SK-N-SH (cell line): ENCODE results near the gene CATSPERZ. TPM values are rescaled to one million over a fixed set of nuclear protein-coding genes. Genes with fewer than 3 reads are reported as not detected.

Source experiments
- CTCF ChIA-PET: fragments of 300-600, 350-600 bp; formaldehyde crosslinking; extraction: SDS; loops from one replicate; lab custom pipeline; 2021; lab: Yijun Ruan, JAX
- POLR2A ChIA-PET: fragments of 350-600 bp; sonication (Branson Sonifier 250); formaldehyde crosslinking; extraction: SDS; loops from one replicate; lab custom pipeline; 2020; ENCODE audit warnings: antibody characterized with exemption, inconsistent platforms; lab: Yijun Ruan, JAX
- DNase-seq: peaks from one replicate; pipeline ENCODE4 v3.0.0; 2012
- H2AFZ ChIP-seq: fragments of 200-600 bp; sonication (generic); 2 replicates; pipeline ENCODE4 v1.8.1; 2016; ENCODE audit warnings: antibody characterized with exemption, mild to moderate bottlenecking, low read depth
- H3F3A ChIP-seq: fragments of 200-600 bp; sonication (generic); replicated peaks from 2 replicates; pipeline ENCODE3; 2016; ENCODE audit warnings: antibody characterized with exemption, mild to moderate bottlenecking; ENCODE audit not compliant: insufficient read depth
- H3K27ac ChIP-seq, 2 experiments: fragments of 200-500 bp in 1 of 2; fragments of 200-600 bp in 1 of 2; sonication (Bioruptor generic) in 1 of 2; sonication (generic), shearing (Covaris generic) in 1 of 2; 2 replicates each; pipeline versions ENCODE4 v1.5.1 to v1.6.1; 2014 to 2016; ENCODE audit warnings: low read depth in 2 of 2, inconsistent platforms in 1 of 2, low read length in 1 of 2, mild to moderate bottlenecking in 1 of 2, mixed read lengths in 1 of 2
- H3K27me3 ChIP-seq: fragments of 200-600 bp; sonication (generic), shearing (Covaris generic); 2 replicates; pipeline ENCODE4 v1.6.1; 2016; ENCODE audit warnings: mixed run types; ENCODE audit not compliant: insufficient read depth
- H3K36me3 ChIP-seq, 2 experiments: fragments of 200-500 bp in 1 of 2; fragments of 200-600 bp in 1 of 2; sonication (Bioruptor generic) in 1 of 2; sonication (generic) in 1 of 2; replicated peaks in 1 of 2; 2 replicates each; pipeline versions ENCODE3 to v1.5.1; 2014 to 2016; ENCODE audit warnings: low read length in 1 of 2, mild to moderate bottlenecking in 1 of 2; ENCODE audit not compliant: insufficient read depth in 2 of 2, control insufficient read depth in 1 of 2
- H3K4me1 ChIP-seq, 2 experiments: fragments of 200-500 bp in 1 of 2; fragments of 200-600 bp in 1 of 2; sonication (Bioruptor generic) in 1 of 2; sonication (generic), shearing (Covaris generic) in 1 of 2; 2 replicates each; pipeline versions ENCODE4 v1.5.1 to v1.6.1; 2014 to 2016; ENCODE audit warnings: low read depth in 1 of 2, low read length in 1 of 2, mixed run types in 1 of 2; ENCODE audit not compliant: insufficient read depth in 2 of 2, control insufficient read depth in 1 of 2
- H3K4me2 ChIP-seq: fragments of 200-600 bp; sonication (generic), shearing (Covaris generic); 2 replicates; pipeline ENCODE4 v1.6.1; 2017; ENCODE audit warnings: mixed run types
- H3K4me3 ChIP-seq, 2 experiments: fragments of 200-500 bp in 1 of 2; fragments of 200-600 bp in 1 of 2; sonication (Bioruptor generic) in 1 of 2; sonication (generic), shearing (Covaris generic) in 1 of 2; 2 replicates each; pipeline versions ENCODE4 v1.5.1 to v1.8.1; 2014 to 2016; ENCODE audit warnings: low read depth in 2 of 2, inconsistent platforms in 1 of 2, low read length in 1 of 2, mild to moderate bottlenecking in 1 of 2, mixed read lengths in 1 of 2, moderate library complexity in 1 of 2
- H3K79me2 ChIP-seq: fragments of 200-600 bp; sonication (generic); 2 replicates; pipeline ENCODE4 v1.8.1; 2017; ENCODE audit warnings: mild to moderate bottlenecking; ENCODE audit not compliant: insufficient read depth
- H3K9ac ChIP-seq: fragments of 200-600 bp; sonication (generic); 2 replicates; pipeline ENCODE4 v1.6.1; 2017; ENCODE audit warnings: mixed run types
- H3K9me2 ChIP-seq: fragments of 200-600 bp; sonication (generic); 2 replicates; pipeline ENCODE4 v1.6.1; 2017; ENCODE audit warnings: mixed run types
- H3K9me3 ChIP-seq: fragments of 200-600 bp; sonication (generic); 2 replicates; pipeline ENCODE4 v1.6.1; 2017; ENCODE audit warnings: mixed run types, mild to moderate bottlenecking, moderate library complexity
- H4K20me1 ChIP-seq: fragments of 200-600 bp; sonication (generic); 2 replicates; pipeline ENCODE4 v1.6.1; 2017; ENCODE audit warnings: mild to moderate bottlenecking, mixed run types; ENCODE audit not compliant: insufficient read depth
- CHD2 ChIP-seq: fragments of 150-350 bp; IDR thresholded peaks from 2 replicates; pipeline ENCODE4 v1.6.1; 2018; ENCODE audit warnings: low read length; ENCODE audit not compliant: partially characterized antibody
- CTCF ChIP-seq: fragments of 200-600 bp; sonication (generic); IDR thresholded peaks from 2 replicates; pipeline ENCODE4 v1.6.1; 2017; ENCODE audit warnings: antibody characterized with exemption, mild to moderate bottlenecking, moderate library complexity
- EP300 ChIP-seq, 2 experiments: IDR thresholded peaks; 2 replicates each; pipeline versions ENCODE4 v1.4.0 to v1.6.1; 2012; ENCODE audit warnings: borderline replicate concordance in 1 of 2, low read depth in 1 of 2, low read length in 1 of 2
- EZH2phosphoT487 ChIP-seq: fragments of 200-600 bp; sonication (generic); IDR thresholded peaks from 2 replicates; pipeline ENCODE4 v1.6.1; 2017; ENCODE audit warnings: low read depth, mixed run types, mild to moderate bottlenecking, antibody characterized with exemption, moderate library complexity, borderline replicate concordance
- FOXJ3 ChIP-seq: sonication (generic); formaldehyde crosslinking; IDR thresholded peaks from 2 replicates; pipeline ENCODE4 v1.5.1; 2020; ENCODE audit warnings: mild to moderate bottlenecking, missing genetic modification reagents
- IRF3 ChIP-seq: fragments of 150-350 bp; IDR thresholded peaks from 2 replicates; pipeline ENCODE4 v1.6.1; 2016; ENCODE audit warnings: mild to moderate bottlenecking, low read depth, low read length
- JUND ChIP-seq: IDR thresholded peaks from 2 replicates; pipeline ENCODE4 v1.4.0; 2012
- MXI1 ChIP-seq: IDR thresholded peaks from 2 replicates; pipeline ENCODE4 v1.6.1; 2012; ENCODE audit warnings: mild to moderate bottlenecking, low read depth, low read length, improper control_type of control experiment
- NRF1 ChIP-seq: IDR thresholded peaks from 2 replicates; pipeline ENCODE4 v1.6.1; 2012; ENCODE audit warnings: low read depth, mild to moderate bottlenecking, low read length
- RXRA ChIP-seq: IDR thresholded peaks from 2 replicates; pipeline ENCODE4 v1.4.0; 2012; ENCODE audit warnings: low read depth, mild to moderate bottlenecking, borderline replicate concordance
- TAF1 ChIP-seq: IDR thresholded peaks from 2 replicates; pipeline ENCODE4 v1.6.1; 2012; ENCODE audit warnings: low read depth, mild to moderate bottlenecking, low read length, moderate library complexity, borderline replicate concordance
- TEAD4 ChIP-seq: IDR thresholded peaks from 2 replicates; pipeline ENCODE4 v1.4.0; 2012; ENCODE audit warnings: mild to moderate bottlenecking, borderline replicate concordance; ENCODE audit not compliant: insufficient read depth
- USF1 ChIP-seq: IDR thresholded peaks from 2 replicates; pipeline ENCODE4 v1.4.0; 2012; ENCODE audit warnings: low read depth, borderline replicate concordance
- YY1 ChIP-seq: IDR thresholded peaks from 2 replicates; pipeline ENCODE4 v1.4.0; 2012; ENCODE audit warnings: low read depth, mild to moderate bottlenecking
- WGBS: methylation state at CpG from one replicate; pipeline ENCODE4 v1.1.6; 2017; ENCODE audit warnings: low lambda C conversion rate; 5-methylcytosine and 5-hydroxymethylcytosine counted together
- polyA plus RNA-seq, 3 experiments: library from polyadenylated mRNA; depleted of rRNA; stranded (reverse); fragments of >200 nt; gene quantifications; 2 replicates each; pipeline ENCODE4 v1.2.3, GENCODE V29; 2012

CATSPERZ gene
- polyA plus RNA-seq, 1 of the 3 experiments (the other 2 are of a cell fraction): 0.54 TPM

GRCh38 chr11:64295760-64296159 lies 4.4 kb upstream of the CATSPERZ start (continued):
- TF ChIP-seq YY1 (no peak), EZH2phosphoT487 (no peak), CTCF (no peak), TAF1 (no peak), JUND (no peak)

- CTCF ChIA-PET: interaction anchor here (1.7 to 1.9 kb wide), 2 partner anchors 11 to 26 kb away, joined by 5 to 12 read pairs; partner anchors contain the start of genes BAD and GPR137
- H3K9me2 ChIP-seq: no peaks in the 10 kb centered on the region
These were observed 3.9 kb upstream of the CATSPERZ start for GRCh38 chr11:64296236-64296635.

GRCh38 chr11:64296830-64297698 lies 3.1 kb upstream of the CATSPERZ start:
- no peaks in the 10 kb centered on the region for H3K9me2 ChIP-seq
- H3K4me1 ChIP-seq: no peaks in the 10 kb centered on the region; a peak in 1 of 4 replicates
- no peaks in the 10 kb centered on the region for H3K36me3 ChIP-seq
- WGBS: 83% methylated on average over 17 of the region's 34 CpGs
- H3K27ac ChIP-seq: no peak overlapping the region
- H3K27me3 ChIP-seq: peaks cover 12% of the 10 kb centered on the region
- TF ChIP-seq TEAD4 (no peak), IRF3 (no peak), YY1 (no peak), RXRA (no peak), FOXJ3 (CRISPR knock-in tag) (no peak), USF1 (no peak), EP300 (IDR thresholded peaks at IDR 0.05; ENCODE audit: borderline replicate concordance in 1 of 2, low read depth in 1 of 2, low read length in 1 of 2) (no peak), NRF1 (no peak), MXI1 (no peak)
- no peaks in the 10 kb centered on the region for H3F3A ChIP-seq
- ChIA-PET POLR2A (no interaction called here), CTCF (interaction anchor here (0.9 to 1.9 kb wide), 3 partner anchors 12 to 46 kb away, joined by 3 to 12 read pairs (median 5); partner anchors contain the start of genes BAD and GPR137)
- H3K9me3 ChIP-seq: no peaks in the 10 kb centered on the region
- no peaks in the 10 kb centered on the region for H3K79me2 ChIP-seq
- H4K20me1 ChIP-seq: no peaks in the 10 kb centered on the region
- no peak overlapping the region for H2AFZ ChIP-seq
- H3K9ac ChIP-seq: no peak overlapping the region
- no peak overlapping the region for H3K4me2 ChIP-seq
- no peak for DNase-seq
- no peak overlapping the region for H3K4me3 ChIP-seq

More at GRCh38 chr11:64296236-64296635, 3.9 kb upstream of the CATSPERZ start:
- 25% methylated on average over 1 of the region's 1 CpG for WGBS
- Histone ChIP-seq H3K79me2 (no peaks in the 10 kb centered on the region), H3K36me3 (no peaks in the 10 kb centered on the region), H2AFZ (no peak overlapping the region), H3F3A (no peaks in the 10 kb centered on the region), H3K9me3 (no peaks in the 10 kb centered on the region), H3K27me3 (peaks cover 13% of the 10 kb centered on the region), H3K9ac (no peak overlapping the region), H3K4me2 (no peak overlapping the region), H4K20me1 (no peaks in the 10 kb centered on the region), H3K4me3 (no peak overlapping the region), H3K4me1 (peaks cover 0 to 5% of the 10 kb centered on the region in 2 experiments; a peak in 1 of 4 replicates), H3K27ac (no peak overlapping the region)
- TF ChIP-seq CHD2 (no peak), EP300 (IDR thresholded peaks at IDR 0.05; ENCODE audit: borderline replicate concordance in 1 of 2, low read depth in 1 of 2, low read length in 1 of 2) (no peak)
- no peak for DNase-seq
- POLR2A ChIA-PET: interaction anchor here (0.6 to 0.7 kb wide), 2 partner anchors 8 to 18 kb away, joined by 3 read pairs; no protein-coding TSS in a partner anchor
